Measurements from ENCODE around the gene FAXC.

FAXC gene

DNA sequence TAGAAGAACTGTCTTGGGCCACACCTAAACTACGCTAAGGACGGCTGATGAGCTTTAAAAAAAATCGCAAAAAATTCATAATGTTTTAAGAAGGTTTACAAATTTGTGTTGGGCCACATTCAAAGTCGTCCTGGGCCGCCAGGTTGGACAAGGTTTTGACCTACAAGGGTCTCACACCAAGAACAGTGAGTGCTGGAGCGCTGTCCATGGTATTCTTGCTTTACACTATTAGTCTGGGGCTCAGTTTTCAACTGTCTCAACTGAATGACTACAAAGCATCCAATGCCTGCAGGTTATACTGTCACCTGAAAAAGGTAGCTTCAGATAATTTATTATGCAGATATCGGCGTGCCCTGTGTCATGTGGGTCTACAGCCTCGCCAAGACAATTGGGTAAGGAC, 3.7 kb upstream of the FAXC start:
- TF ChIP-seq, protein P1, sequence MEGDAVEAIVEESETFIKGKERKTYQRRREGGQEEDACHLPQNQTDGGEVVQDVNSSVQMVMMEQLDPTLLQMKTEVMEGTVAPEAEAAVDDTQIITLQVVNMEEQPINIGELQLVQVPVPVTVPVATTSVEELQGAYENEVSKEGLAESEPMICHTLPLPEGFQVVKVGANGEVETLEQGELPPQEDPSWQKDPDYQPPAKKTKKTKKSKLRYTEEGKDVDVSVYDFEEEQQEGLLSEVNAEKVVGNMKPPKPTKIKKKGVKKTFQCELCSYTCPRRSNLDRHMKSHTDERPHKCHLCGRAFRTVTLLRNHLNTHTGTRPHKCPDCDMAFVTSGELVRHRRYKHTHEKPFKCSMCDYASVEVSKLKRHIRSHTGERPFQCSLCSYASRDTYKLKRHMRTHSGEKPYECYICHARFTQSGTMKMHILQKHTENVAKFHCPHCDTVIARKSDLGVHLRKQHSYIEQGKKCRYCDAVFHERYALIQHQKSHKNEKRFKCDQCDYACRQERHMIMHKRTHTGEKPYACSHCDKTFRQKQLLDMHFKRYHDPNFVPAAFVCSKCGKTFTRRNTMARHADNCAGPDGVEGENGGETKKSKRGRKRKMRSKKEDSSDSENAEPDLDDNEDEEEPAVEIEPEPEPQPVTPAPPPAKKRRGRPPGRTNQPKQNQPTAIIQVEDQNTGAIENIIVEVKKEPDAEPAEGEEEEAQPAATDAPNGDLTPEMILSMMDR (IDR thresholded peaks at IDR 0.05; ENCODE audit: extremely low read depth, missing control alignments) = no peak
- no peak for DNase-seq (ENCODE audit: low spot score)

DNA sequence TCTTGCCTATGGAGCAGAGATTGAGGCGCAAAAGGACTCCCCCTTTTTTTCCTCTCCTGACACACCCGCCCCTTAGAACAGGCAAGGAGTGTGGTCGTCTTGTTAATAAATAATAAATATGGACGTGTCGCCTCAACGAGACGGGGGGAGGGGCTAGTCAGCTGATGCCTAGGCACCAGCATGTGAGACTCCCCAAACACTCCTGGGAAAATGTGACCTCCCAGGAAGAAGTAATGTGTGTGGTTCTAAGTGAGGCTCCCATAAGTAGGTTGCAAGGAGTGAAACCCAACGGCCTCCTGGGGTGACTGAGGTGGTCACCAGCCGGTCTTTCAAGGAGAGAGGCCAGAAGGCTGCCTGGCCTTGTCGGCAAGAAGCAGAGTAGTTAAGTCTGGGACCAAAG, 1.1 kb upstream of the FAXC start:
- no peak for DNase-seq (ENCODE audit: low spot score)
- TF ChIP-seq, protein P1 (IDR thresholded peaks at IDR 0.05; ENCODE audit: extremely low read depth, missing control alignments) = no peak

- DNase-seq (ENCODE audit: low spot score) = no peak
- TF ChIP-seq, protein P1 (IDR thresholded peaks at IDR 0.05; ENCODE audit: extremely low read depth, missing control alignments) = no peak
Measured at GRCh38 chr6:99348288-99349170, 945 bp downstream of the FAXC start.

DNA sequence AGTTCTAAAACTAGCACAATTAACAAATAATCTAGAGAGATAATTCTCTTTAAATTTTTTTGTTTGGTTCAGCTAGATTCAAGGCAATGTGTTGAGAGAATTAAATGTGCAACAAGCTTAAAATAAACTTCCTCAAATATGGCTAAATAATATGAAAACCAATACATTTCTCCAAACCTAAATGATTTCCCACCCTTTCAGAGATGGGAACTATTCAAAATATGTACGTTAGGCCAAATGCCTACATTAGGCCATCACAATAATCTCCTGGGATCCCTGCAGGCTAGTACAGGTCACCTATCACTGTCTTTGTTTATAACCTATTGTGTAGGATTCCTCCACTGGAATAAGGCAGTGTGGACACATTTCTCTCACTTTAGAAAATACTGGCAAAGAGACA, 1.7 kb downstream of the FAXC start:
- TF ChIP-seq, protein P1 (IDR thresholded peaks at IDR 0.05; ENCODE audit: extremely low read depth, missing control alignments) = no peak
- DNase-seq (ENCODE audit: low spot score) = no peak

DNA sequence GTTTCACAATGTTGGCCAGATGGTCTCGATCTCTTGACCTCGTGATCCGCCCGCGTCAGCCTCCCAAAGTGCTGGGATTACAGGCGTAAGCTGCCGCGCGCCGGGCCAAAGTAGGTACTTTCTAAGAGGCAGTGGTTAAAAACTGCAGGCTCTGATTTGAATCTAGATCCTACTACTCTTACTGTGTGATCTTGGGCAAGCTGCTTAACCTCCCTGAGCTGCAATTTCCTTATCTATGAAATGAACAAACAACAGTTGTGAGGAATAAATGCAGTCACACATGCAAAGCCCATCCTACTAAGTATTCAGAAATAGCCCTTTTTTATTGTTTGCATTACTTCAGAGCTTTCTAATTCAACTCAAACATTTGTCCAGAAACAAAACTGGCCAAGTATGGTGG, 2.9 kb downstream of the FAXC start:
- TF ChIP-seq, protein P1 (IDR thresholded peaks at IDR 0.05; ENCODE audit: extremely low read depth, missing control alignments) = no peak
- no peak for DNase-seq (ENCODE audit: low spot score)

- no peak for DNase-seq (ENCODE audit: low spot score)
- TF ChIP-seq, protein P1 (IDR thresholded peaks at IDR 0.05; ENCODE audit: extremely low read depth, missing control alignments) = no peak
Measured at GRCh38 chr6:99345164-99345563, 4.3 kb downstream of the FAXC start.

GRCh38 chr6:99344289-99344688, 5.2 kb downstream of the FAXC start:
- no peak for DNase-seq (ENCODE audit: low spot score)
- TF ChIP-seq, protein P1 (IDR thresholded peaks at IDR 0.05; ENCODE audit: extremely low read depth, missing control alignments) = no peak

All from GM20000 (cell line).